Thoracic aorta (tissue), 2 donors: ENCODE results near the gene ZNF280B. TPM values are rescaled to one million over a fixed set of nuclear protein-coding genes. Genes with fewer than 3 reads are reported as not detected.

Experiments used
- ATAC-seq: fragments of 150-250 bp; one replicate; pipeline ENCODE4 v1.8.0; 2017; ENCODE audit warnings: low read depth; ENCODE audit not compliant: insufficient number of reproducible peaks, low FRiP score
- DNase-seq: peaks from one replicate; pipeline ENCODE4 v3.0.0-alpha.2; 2020; ENCODE audit warnings: low spot score
- H3K27ac ChIP-seq, 2 donors: fragments of 200-600 bp; sonication (generic); 1 replicate in 1 of 2; 2 replicates in 1 of 2; pipeline ENCODE4 v1.5.1; 2016; ENCODE audit warnings: mild to moderate bottlenecking in 2 of 2, moderate library complexity in 2 of 2
- H3K27me3 ChIP-seq: fragments of 200-600 bp; sonication (generic); replicated peaks from 2 replicates; pipeline ENCODE4 v1.6.0; 2016; ENCODE audit warnings: mild to moderate bottlenecking; ENCODE audit not compliant: insufficient read depth
- H3K36me3 ChIP-seq: fragments of 200-600 bp; sonication (generic); one replicate; pipeline ENCODE4 v1.5.1; 2016
- H3K4me1 ChIP-seq, 2 donors: fragments of 200-600 bp; sonication (generic); 1 replicate in 1 of 2; 2 replicates in 1 of 2; pipeline versions ENCODE4 v1.5.1 to v1.6.0; 2016; ENCODE audit warnings: low read depth in 2 of 2, mild to moderate bottlenecking in 1 of 2; ENCODE audit not compliant: control insufficient read depth in 1 of 2
- H3K4me3 ChIP-seq: fragments of 200-600 bp; sonication (generic); 2 replicates; pipeline ENCODE4 v1.5.1; 2016; ENCODE audit warnings: mild to moderate bottlenecking
- H3K9me3 ChIP-seq: fragments of 200-600 bp; sonication (generic); 2 replicates; pipeline ENCODE4 v1.5.1; 2016
- total RNA-seq, 2 donors: library from RNA; depleted of rRNA; stranded (reverse); fragments of >200 nt; gene quantifications; one replicate each; pipeline versions ENCODE4 v1.1.0 to v1.2.3, GENCODE V29; 2016
- TF ChIP-seq, protein P1 (sequence below): fragments of 200-600 bp; sonication (generic); IDR thresholded peaks from one replicate; pipeline ENCODE4 v1.5.1; 2019; ENCODE audit warnings: antibody characterized with exemption

Gene ZNF280B
- total RNA-seq, 2 donors from 2014 or later = not detected

- H3K9me3 ChIP-seq = no peaks in the 10 kb centered on the region
- no peaks in the 10 kb centered on the region for H3K36me3 ChIP-seq
- ATAC-seq (no peak), DNase-seq (no peak)
- no peak overlapping the region for H3K4me3 ChIP-seq
- H3K27ac ChIP-seq = no peak overlapping the region
- TF ChIP-seq, protein P1, sequence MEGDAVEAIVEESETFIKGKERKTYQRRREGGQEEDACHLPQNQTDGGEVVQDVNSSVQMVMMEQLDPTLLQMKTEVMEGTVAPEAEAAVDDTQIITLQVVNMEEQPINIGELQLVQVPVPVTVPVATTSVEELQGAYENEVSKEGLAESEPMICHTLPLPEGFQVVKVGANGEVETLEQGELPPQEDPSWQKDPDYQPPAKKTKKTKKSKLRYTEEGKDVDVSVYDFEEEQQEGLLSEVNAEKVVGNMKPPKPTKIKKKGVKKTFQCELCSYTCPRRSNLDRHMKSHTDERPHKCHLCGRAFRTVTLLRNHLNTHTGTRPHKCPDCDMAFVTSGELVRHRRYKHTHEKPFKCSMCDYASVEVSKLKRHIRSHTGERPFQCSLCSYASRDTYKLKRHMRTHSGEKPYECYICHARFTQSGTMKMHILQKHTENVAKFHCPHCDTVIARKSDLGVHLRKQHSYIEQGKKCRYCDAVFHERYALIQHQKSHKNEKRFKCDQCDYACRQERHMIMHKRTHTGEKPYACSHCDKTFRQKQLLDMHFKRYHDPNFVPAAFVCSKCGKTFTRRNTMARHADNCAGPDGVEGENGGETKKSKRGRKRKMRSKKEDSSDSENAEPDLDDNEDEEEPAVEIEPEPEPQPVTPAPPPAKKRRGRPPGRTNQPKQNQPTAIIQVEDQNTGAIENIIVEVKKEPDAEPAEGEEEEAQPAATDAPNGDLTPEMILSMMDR = no peak
- H3K27me3 ChIP-seq = no peaks in the 10 kb centered on the region
- H3K4me1 ChIP-seq = no peaks in the 10 kb centered on the region
These were observed 36.5 kb upstream of the ZNF280B start for GRCh38 chr22:22545084-22545483.

GRCh38 chr22:22538226-22538989 is 29.9 kb upstream of the ZNF280B start:
- TF ChIP-seq, protein P1 = no peak
- no peaks in the 10 kb centered on the region for H3K27me3 ChIP-seq
- H3K4me3 ChIP-seq = no peak overlapping the region
- no peaks in the 10 kb centered on the region for H3K9me3 ChIP-seq
- DNase-seq = no peak
- ATAC-seq = no peak
- H3K36me3 ChIP-seq = no peaks in the 10 kb centered on the region
- H3K27ac ChIP-seq = no peak overlapping the region
- H3K4me1 ChIP-seq = no peaks in the 10 kb centered on the region

DNA sequence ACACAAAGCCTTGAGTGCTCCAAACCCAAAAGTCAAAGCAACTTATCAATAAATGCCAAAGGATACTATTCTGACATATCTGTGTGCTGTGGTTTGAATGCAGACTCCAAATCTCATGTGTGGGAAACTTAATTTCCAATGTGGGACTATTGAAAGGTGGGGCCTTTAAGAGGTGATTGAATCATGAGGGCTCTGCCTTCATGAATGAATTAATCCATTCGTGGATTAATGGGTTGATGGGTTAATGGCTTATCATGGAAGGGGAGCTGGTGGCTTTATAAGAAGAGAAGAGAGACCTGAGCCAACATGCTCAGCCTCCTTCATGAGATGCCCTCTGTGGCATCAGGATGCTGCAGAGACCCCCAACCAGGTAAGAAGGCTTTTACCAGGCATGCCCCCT is 28.4 kb upstream of the ZNF280B start:
- H3K4me1 ChIP-seq = no peaks in the 10 kb centered on the region
- no peak overlapping the region for H3K27ac ChIP-seq
- ATAC-seq = no peak
- no peaks in the 10 kb centered on the region for H3K36me3 ChIP-seq
- H3K27me3 ChIP-seq = no peaks in the 10 kb centered on the region
- DNase-seq = no peak
- H3K9me3 ChIP-seq = no peaks in the 10 kb centered on the region
- H3K4me3 ChIP-seq = no peak overlapping the region
- TF ChIP-seq, protein P1 = no peak

DNA sequence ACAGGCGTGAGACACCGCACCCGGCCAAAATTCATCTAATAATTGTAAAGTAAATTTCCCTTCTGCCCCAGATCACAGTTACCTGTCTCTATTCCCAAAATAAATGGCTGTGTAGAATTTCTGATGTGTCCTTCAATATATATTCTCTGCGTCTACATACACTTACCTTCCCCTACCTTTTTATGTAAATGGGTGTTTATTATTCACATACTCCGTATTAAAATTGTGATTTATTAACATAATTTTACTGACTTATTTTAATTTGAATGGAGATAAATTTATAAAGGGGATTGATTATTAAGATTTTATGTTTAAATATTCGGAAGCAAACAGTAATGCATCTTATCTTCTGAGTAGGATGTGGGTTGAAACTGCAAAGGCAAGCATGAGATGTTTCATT is 28.0 kb upstream of the ZNF280B start:
- DNase-seq (no peak), ATAC-seq (no peak)
- Histone ChIP-seq H3K9me3 (no peaks in the 10 kb centered on the region), H3K27ac (no peak overlapping the region), H3K36me3 (no peaks in the 10 kb centered on the region), H3K4me3 (no peak overlapping the region), H3K4me1 (no peaks in the 10 kb centered on the region), H3K27me3 (no peaks in the 10 kb centered on the region)
- TF ChIP-seq, protein P1 = no peak

DNA sequence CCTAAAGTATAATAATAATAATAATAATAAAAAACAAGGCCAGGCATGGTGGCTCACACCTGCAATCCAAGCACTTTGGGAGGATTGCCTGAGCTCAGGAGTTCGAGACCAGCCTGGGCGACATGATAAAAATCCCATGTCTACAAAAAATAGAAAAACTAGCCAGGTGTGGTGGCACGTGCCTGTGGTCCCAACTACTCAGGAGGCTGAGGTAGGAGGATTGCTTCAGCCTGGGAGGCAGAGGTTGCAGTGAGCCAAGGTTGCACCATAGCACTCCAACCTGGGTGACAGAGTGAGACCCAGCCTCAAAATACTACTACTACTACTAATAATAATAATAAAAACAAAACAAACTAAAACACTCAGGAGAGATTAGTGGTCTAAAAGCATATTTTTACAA is 27.1 kb upstream of the ZNF280B start:
- TF ChIP-seq, protein P1 = no peak
- no peaks in the 10 kb centered on the region for H3K9me3 ChIP-seq
- ATAC-seq (no peak), DNase-seq (no peak)
- H3K4me3 ChIP-seq = no peak overlapping the region
- no peaks in the 10 kb centered on the region for H3K4me1 ChIP-seq
- no peaks in the 10 kb centered on the region for H3K36me3 ChIP-seq
- no peaks in the 10 kb centered on the region for H3K27me3 ChIP-seq
- no peak overlapping the region for H3K27ac ChIP-seq
